Neutrophil (primary cell): ENCODE results near the gene C2orf66.

ENCODE experiments used
- H3K27ac ChIP-seq: fragments of 200-600 bp; sonication (generic); 2 replicates; pipeline ENCODE4 v1.5.1; 2016; ENCODE audit warnings: mild to moderate bottlenecking, moderate library complexity
- H3K27me3 ChIP-seq: fragments of 200-600 bp; sonication (generic); 2 replicates; pipeline ENCODE4 v1.6.0; 2016; ENCODE audit warnings: mild to moderate bottlenecking
- H3K36me3 ChIP-seq: fragments of 200-600 bp; sonication (generic); 2 replicates; pipeline ENCODE4 v1.5.1; 2017
- H3K4me1 ChIP-seq, 2 experiments: fragments of 200-600 bp in 1 of 2; sonication (generic) in 1 of 2; 1 replicate in 1 of 2; 2 replicates in 1 of 2; pipeline versions ENCODE4 v1.5.1 to v1.6.1; 2013 to 2016; ENCODE audit warnings: low read depth in 1 of 2, low read length in 1 of 2, mild to moderate bottlenecking in 1 of 2, moderate library complexity in 1 of 2; ENCODE audit not compliant: control insufficient read depth in 1 of 2, insufficient read depth in 1 of 2
- H3K4me3 ChIP-seq, 2 experiments: fragments of 200-600 bp in 1 of 2; sonication (generic) in 1 of 2; 1 replicate in 1 of 2; 2 replicates in 1 of 2; pipeline ENCODE4 v1.5.1; 2013 to 2016; ENCODE audit warnings: low read depth in 1 of 2, low read length in 1 of 2, mild to moderate bottlenecking in 1 of 2, moderate library complexity in 1 of 2
- H3K9me3 ChIP-seq: fragments of 200-600 bp; sonication (generic); 2 replicates; pipeline ENCODE4 v1.5.1; 2016
- TF ChIP-seq, protein P1 (sequence below): fragments of 200-600 bp; sonication (generic); IDR thresholded peaks from 2 replicates; pipeline ENCODE4 v1.5.1; 2016; ENCODE audit warnings: antibody characterized with exemption

The C2orf66 gene

DNA sequence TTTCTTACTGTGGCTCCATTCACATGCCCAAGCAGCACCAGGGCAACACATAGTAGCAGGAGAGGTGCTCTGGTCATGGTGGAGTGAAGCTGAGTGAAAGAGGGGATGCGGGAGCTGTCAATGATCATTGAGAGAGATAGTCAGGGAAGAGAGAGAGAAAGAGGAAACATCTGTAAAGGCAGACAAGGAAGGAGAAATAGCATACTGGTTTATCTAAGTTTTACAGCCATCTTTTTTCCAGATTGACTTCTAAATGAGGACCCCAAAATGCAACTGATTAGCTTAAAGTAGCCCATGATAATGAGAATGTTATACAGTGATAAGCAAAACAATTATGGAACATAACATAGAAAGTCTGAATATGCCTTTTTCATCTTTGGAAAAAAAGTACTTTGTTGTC lies at the start of gene C2orf66:
Gene C2orf66 (minus strand): TSS at position 96 of the 400 bp plus-strand sequence. CDS start 19 bp downstream, at position 77.
- Histone ChIP-seq H3K36me3 (no peaks in the 10 kb centered on the region), H3K4me3 (no peak within 1 kb of the TSS)
- TF ChIP-seq, protein P1, sequence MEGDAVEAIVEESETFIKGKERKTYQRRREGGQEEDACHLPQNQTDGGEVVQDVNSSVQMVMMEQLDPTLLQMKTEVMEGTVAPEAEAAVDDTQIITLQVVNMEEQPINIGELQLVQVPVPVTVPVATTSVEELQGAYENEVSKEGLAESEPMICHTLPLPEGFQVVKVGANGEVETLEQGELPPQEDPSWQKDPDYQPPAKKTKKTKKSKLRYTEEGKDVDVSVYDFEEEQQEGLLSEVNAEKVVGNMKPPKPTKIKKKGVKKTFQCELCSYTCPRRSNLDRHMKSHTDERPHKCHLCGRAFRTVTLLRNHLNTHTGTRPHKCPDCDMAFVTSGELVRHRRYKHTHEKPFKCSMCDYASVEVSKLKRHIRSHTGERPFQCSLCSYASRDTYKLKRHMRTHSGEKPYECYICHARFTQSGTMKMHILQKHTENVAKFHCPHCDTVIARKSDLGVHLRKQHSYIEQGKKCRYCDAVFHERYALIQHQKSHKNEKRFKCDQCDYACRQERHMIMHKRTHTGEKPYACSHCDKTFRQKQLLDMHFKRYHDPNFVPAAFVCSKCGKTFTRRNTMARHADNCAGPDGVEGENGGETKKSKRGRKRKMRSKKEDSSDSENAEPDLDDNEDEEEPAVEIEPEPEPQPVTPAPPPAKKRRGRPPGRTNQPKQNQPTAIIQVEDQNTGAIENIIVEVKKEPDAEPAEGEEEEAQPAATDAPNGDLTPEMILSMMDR = no peak

DNA sequence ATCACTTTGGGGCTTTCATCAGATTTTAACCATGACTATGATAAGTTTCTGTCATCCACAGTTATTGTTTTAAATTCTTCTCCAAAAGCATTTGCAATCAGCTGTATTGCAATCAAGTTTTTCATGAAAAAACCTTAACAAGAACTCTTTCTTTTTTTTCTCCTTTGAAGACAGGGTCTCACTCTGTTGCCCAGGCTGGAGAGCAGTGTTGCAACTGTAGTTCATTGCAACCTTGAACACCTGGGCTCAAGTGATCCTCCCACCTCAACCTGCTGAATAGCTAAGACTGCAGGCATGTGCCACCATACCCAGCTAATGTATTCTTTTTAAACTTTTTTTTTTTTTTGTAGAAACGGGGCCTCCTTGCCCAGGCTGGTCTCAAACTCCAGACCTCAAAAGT lies 45.5 kb upstream of the C2orf66 start:
- Histone ChIP-seq H3K27ac (no peak overlapping the region), H3K9me3 (no peaks in the 10 kb centered on the region), H3K4me3 (no peak overlapping the region), H3K36me3 (no peaks in the 10 kb centered on the region), H3K4me1 (no peaks in the 10 kb centered on the region), H3K27me3 (no peaks in the 10 kb centered on the region)
- TF ChIP-seq, protein P1 = no peak

More for the DNA sequence above, at the start of gene C2orf66:
- Histone ChIP-seq H3K4me1 (no peaks in the 10 kb centered on the region), H3K9me3 (no peaks in the 10 kb centered on the region), H3K27me3 (peaks cover 19% of the 10 kb centered on the region), H3K27ac (no peak within 1 kb of the TSS)

DNA sequence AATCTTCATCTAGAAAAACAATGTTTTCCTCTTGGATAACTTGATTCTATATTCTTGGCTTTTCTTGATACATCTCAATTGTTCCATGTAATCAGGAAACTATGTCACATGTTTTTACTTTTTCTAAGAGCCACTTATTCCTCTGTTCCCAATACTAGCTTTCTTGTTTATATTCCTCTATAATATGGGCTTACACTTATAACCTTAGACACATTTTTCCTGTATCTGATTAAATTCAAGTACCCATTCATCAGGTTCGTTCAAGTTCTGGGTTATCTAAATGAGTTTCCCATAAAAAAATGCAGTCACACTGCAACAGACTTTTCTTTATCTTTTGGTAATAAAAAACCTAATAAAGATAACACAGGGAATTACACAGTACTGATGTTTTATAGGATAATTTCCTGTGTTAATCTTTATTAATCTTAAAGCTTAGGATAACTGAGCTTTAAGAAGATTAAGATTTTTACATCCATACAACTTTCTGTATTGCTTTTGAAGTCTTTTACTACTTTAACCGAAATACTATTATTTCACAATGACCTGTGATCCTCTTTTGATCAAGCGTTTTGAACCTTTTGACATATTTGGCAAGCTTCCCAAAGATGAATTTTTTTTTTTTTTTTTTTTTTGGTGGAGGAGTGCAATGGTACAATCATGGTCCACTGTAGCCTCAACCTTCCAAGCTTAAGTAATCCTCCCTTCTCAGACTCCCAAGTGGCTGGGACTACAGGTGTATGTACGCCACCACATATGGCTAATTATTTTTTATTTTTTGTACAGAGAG lies 44.3 kb upstream of the C2orf66 start:
- no peaks in the 10 kb centered on the region for H3K9me3 ChIP-seq
- no peak overlapping the region for H3K4me3 ChIP-seq
- H3K36me3 ChIP-seq = no peaks in the 10 kb centered on the region
- no peaks in the 10 kb centered on the region for H3K4me1 ChIP-seq
- H3K27ac ChIP-seq = no peak overlapping the region
- TF ChIP-seq, protein P1 = no peak
- H3K27me3 ChIP-seq = no peaks in the 10 kb centered on the region

DNA sequence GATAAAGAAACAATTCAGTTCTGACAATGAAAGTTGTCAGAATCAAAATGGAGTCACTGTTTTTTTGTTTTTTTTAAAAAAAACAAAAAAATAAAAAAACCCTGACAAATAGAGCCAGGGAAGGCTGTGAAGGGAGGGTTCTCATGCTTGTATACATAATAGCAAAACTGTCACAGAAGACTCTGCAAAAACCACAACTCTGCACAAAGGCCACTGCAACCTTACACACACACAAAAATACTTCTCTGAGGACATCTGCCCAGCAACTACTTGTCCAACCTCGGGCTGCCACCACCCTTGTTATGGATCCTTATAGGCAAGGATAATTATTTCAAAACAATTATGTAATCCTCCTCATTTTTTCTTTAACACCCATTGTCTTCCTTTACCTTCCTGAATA lies 41.9 kb upstream of the C2orf66 start:
- Histone ChIP-seq H3K9me3 (no peaks in the 10 kb centered on the region), H3K36me3 (no peaks in the 10 kb centered on the region), H3K4me3 (no peak overlapping the region), H3K27ac (no peak overlapping the region), H3K27me3 (no peaks in the 10 kb centered on the region), H3K4me1 (no peaks in the 10 kb centered on the region)
- TF ChIP-seq, protein P1 = no peak

DNA sequence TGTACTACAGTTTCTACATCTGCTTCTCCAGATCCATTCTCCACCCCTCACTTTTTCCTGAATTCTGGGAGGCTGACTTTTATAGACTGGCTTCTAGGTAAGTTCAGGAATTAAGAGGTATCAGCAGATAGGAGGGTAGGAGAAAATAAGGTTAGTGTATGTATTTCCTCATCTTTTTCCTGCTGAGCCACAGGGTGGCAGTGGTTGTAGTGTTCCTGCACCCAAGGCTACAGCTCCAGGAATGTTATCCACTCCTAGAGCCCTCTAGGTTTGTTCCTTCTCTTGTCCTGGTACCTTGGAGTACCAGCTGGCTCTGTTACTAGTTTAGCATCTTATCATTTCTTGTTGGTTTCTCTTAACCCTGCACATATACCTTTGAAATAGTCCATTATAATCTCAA lies 40.7 kb upstream of the C2orf66 start:
- Histone ChIP-seq H3K27ac (no peak overlapping the region), H3K27me3 (no peaks in the 10 kb centered on the region), H3K36me3 (no peaks in the 10 kb centered on the region), H3K9me3 (no peaks in the 10 kb centered on the region), H3K4me3 (no peak overlapping the region), H3K4me1 (no peaks in the 10 kb centered on the region)
- TF ChIP-seq, protein P1 = no peak
